GM21367 (cell line): ENCODE results near the gene MT1G.
"Not testable (repeated sequence)": the region's sequence is repeated elsewhere in the genome, so short reads cannot be mapped to it uniquely, and the experiment has no call there.

ENCODE experiments used
- ATAC-seq: cut with Tn5 transposase; IDR thresholded peaks from one replicate; pipeline ENCODE4 v1.9.1; 2021; ENCODE audit not compliant: unreplicated experiment

Gene MT1G

DNA sequence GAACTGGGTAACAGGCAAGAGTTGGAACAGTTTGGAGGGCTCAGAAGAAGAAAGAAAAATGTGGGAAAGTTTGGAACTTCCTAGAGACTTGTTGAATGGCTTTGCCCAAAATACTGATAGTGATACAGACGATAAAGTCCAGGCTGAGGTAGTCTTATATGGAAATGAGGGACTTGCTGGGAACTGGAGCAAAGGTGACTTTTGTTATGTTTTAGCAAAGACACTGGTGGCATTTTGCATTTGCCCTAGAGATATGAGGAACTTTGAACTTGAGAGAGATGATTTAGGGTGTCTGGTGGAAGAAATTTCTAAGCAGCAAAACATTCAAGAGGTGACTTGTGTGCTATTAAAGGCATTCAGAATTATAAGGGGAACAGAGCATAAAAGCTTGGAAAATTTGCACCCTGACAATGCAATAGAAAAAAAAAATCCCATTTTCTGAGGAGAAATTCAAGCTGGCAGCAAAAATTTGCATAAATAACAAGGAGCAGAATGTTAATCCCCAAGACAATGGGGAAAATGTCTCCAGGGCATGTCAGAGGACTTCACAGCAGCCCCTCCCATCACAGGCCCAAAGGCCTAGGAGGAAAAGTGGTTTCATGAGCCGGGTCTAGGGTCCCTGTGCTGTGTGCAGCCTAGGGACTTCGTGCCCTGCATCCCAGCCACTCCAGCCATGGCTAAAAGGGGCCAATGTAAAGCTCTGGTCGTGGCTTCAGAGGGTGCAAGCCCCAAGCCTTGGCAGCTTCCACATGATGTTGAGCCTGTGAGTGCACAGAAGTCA, 46.0 kb downstream of the MT1G start:
- not testable (repeated sequence) for ATAC-seq

GRCh38 chr16:56620339-56620897, 47.4 kb downstream of the MT1G start:
- ATAC-seq = no peak

- ATAC-seq = no peak
Measured at GRCh38 chr16:56618138-56618537, 49.7 kb downstream of the MT1G start.

DNA sequence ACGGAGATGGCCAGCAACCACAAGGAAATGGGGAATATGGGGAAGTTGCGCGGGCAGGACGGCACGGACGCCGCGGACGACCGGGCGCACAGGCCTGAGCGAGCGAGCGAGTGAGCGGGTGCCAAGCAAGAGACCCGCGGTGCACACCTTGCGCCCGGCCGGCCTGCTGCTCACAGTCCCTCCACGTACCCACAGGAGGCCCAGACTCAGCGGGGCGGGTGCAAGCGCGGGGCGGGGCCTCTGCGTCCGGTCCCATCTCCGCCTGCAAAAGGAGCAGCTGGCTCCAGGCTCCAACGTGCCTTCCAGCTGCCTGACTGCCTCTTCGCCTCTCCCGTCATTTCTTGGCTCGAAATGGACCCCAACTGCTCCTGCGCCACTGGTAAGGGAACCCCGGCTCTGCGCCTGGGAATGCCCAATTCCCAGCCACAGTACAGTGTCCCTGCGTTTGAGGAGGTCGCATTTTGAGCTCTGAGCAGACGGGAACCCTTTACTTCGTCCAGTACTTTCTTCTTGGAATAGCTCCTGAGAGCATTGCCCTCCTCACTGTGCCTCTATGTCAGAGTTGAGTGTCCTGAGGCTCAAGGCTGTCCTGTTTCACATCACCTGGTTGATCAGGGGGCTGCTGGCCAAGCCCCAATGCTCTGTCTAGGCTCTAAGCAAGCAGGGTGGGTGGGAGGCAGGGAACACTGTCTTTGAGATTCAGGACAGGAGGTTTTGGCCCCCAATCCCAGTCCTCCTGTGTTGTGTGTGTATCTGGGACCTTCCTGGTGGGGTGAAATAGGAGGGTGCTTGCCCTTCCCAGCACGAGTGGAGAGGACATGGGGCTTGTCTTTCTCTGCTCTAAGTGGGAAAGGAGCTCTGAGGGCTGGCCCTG, 50.4 kb downstream of the MT1G start:
- no peak for ATAC-seq
